Smooth muscle cell (in vitro differentiated cells): ENCODE results near the gene ASRGL1. TPM values are rescaled to one million over a fixed set of nuclear protein-coding genes. Genes with fewer than 3 reads are reported as not detected.

Experiments used
- DNase-seq: peaks from one replicate; lab custom pipeline; 2025; ENCODE audit not compliant: unreplicated experiment; lab: John Stamatoyannopoulos, UW
- H2AFZ ChIP-seq: fragments of 200-600 bp; sonication (generic); 2 replicates; pipeline ENCODE4 v1.6.0; 2016; ENCODE audit warnings: antibody characterized with exemption, low read depth, mild to moderate bottlenecking
- H3F3A ChIP-seq: fragments of 200-600 bp; sonication (generic); 2 replicates; pipeline ENCODE4 v1.6.0; 2017; ENCODE audit warnings: antibody characterized with exemption, low read depth
- H3K27ac ChIP-seq: fragments of 200-600 bp; sonication (generic); 2 replicates; pipeline ENCODE4 v1.5.1; 2016; ENCODE audit warnings: low read depth, mild to moderate bottlenecking
- H3K27me3 ChIP-seq: fragments of 200-600 bp; sonication (generic); 2 replicates; pipeline ENCODE4 v1.6.1; 2016; ENCODE audit warnings: low read depth, mild to moderate bottlenecking
- H3K36me3 ChIP-seq: fragments of 200-600 bp; sonication (generic); 2 replicates; pipeline ENCODE4 v1.5.1; 2016; ENCODE audit warnings: low read depth
- H3K4me1 ChIP-seq: fragments of 200-600 bp; sonication (generic); 2 replicates; pipeline ENCODE4 v1.5.1; 2016; ENCODE audit warnings: low read depth
- H3K4me2 ChIP-seq: fragments of 200-600 bp; sonication (generic); 2 replicates; pipeline ENCODE4 v1.6.0; 2016; ENCODE audit warnings: mild to moderate bottlenecking
- H3K4me3 ChIP-seq: fragments of 200-600 bp; sonication (generic); 2 replicates; pipeline ENCODE4 v1.5.1; 2016; ENCODE audit warnings: mild to moderate bottlenecking
- H3K79me2 ChIP-seq: fragments of 200-600 bp; sonication (generic); 2 replicates; pipeline ENCODE4 v1.6.0; 2016; ENCODE audit warnings: low read depth, mild to moderate bottlenecking
- H3K9ac ChIP-seq: fragments of 200-600 bp; sonication (generic); 2 replicates; pipeline ENCODE4 v1.6.0; 2016; ENCODE audit warnings: low read depth
- H3K9me3 ChIP-seq: fragments of 200-600 bp; sonication (generic); replicated peaks from 2 replicates; pipeline ENCODE4 v1.5.1; 2016; ENCODE audit warnings: low read depth
- H4K20me1 ChIP-seq: fragments of 200-600 bp; sonication (generic); 2 replicates; pipeline ENCODE4 v1.6.0; 2016; ENCODE audit warnings: low read depth
- CTCF ChIP-seq: fragments of 200-600 bp; sonication (generic); IDR thresholded peaks from 2 replicates; pipeline ENCODE4 v1.5.1; 2017; ENCODE audit warnings: borderline replicate concordance, mild to moderate bottlenecking, antibody characterized with exemption; ENCODE audit not compliant: insufficient read depth, poor library complexity, severe bottlenecking
- WGBS: methylation state at CpG from one replicate; pipeline ENCODE4 v1.1.7; 2016; ENCODE audit warnings: low lambda C conversion rate; 5-methylcytosine and 5-hydroxymethylcytosine counted together
- polyA plus RNA-seq: library from polyadenylated mRNA; unstranded; fragments of >200 nt; fragmentation: Nextera tagmentation; extraction: Ambion mirVana; gene quantifications from 2 replicates; pipeline ENCODE4 v1.2.1, GENCODE V29; 2016
- total RNA-seq: library from RNA; depleted of rRNA; stranded (reverse); fragments of >200 nt; gene quantifications from 2 replicates; pipeline ENCODE4 v1.2.3, GENCODE V29; 2014

The ASRGL1 gene
- total and polyA plus RNA-seq, 2 experiments from 2014 or later, result 0.97 to 1.4 TPM

GRCh38 chr11:62387381-62387780 is 50.1 kb downstream of the ASRGL1 start:
- H3K4me1 ChIP-seq, result no peaks in the 10 kb centered on the region
- H3K27me3 ChIP-seq, result no peaks in the 10 kb centered on the region
- WGBS, result 96% methylated on average over 3 of the region's 3 CpGs
- no peak overlapping the region for H2AFZ ChIP-seq
- no peak overlapping the region for H3K9ac ChIP-seq
- TF ChIP-seq CTCF, result no peak
- no peak overlapping the region for H3K27ac ChIP-seq
- no peaks in the 10 kb centered on the region for H3K36me3 ChIP-seq
- H3K79me2 ChIP-seq, result no peaks in the 10 kb centered on the region
- H3K9me3 ChIP-seq, result no peaks in the 10 kb centered on the region
- H4K20me1 ChIP-seq, result no peaks in the 10 kb centered on the region
- no peak for DNase-seq
- H3K4me2 ChIP-seq, result no peak overlapping the region
- no peak overlapping the region for H3K4me3 ChIP-seq
- peaks cover 5% of the 10 kb centered on the region for H3F3A ChIP-seq

- 90% methylated on average over 11 of the region's 11 CpGs for WGBS
- Histone ChIP-seq H3F3A (no peaks in the 10 kb centered on the region), H3K4me2 (no peak overlapping the region), H3K4me1 (no peaks in the 10 kb centered on the region), H3K27me3 (no peaks in the 10 kb centered on the region), H3K9me3 (no peaks in the 10 kb centered on the region), H3K36me3 (no peaks in the 10 kb centered on the region), H3K9ac (no peak overlapping the region), H4K20me1 (no peaks in the 10 kb centered on the region), H2AFZ (no peak overlapping the region), H3K4me3 (no peak overlapping the region), H3K79me2 (no peaks in the 10 kb centered on the region), H3K27ac (no peak overlapping the region)
- no peak for TF ChIP-seq CTCF
- no peak for DNase-seq
These were observed 51.8 kb downstream of the ASRGL1 start for GRCh38 chr11:62388999-62389398.

GRCh38 chr11:62390237-62390636 is 53.0 kb downstream of the ASRGL1 start:
- 75% methylated on average over 5 of the region's 5 CpGs for WGBS
- no peaks in the 10 kb centered on the region for H3K36me3 ChIP-seq
- TF ChIP-seq CTCF, result no peak
- no peak overlapping the region for H3K9ac ChIP-seq
- no peaks in the 10 kb centered on the region for H3F3A ChIP-seq
- no peak for DNase-seq
- no peak overlapping the region for H3K27ac ChIP-seq
- H3K9me3 ChIP-seq, result no peaks in the 10 kb centered on the region
- no peak overlapping the region for H3K4me3 ChIP-seq
- no peaks in the 10 kb centered on the region for H3K27me3 ChIP-seq
- no peaks in the 10 kb centered on the region for H3K4me1 ChIP-seq
- H3K4me2 ChIP-seq, result no peak overlapping the region
- H3K79me2 ChIP-seq, result no peaks in the 10 kb centered on the region
- H2AFZ ChIP-seq, result no peak overlapping the region
- H4K20me1 ChIP-seq, result no peaks in the 10 kb centered on the region

GRCh38 chr11:62390722-62391121 is 53.5 kb downstream of the ASRGL1 start:
- Histone ChIP-seq H3K36me3 (no peaks in the 10 kb centered on the region), H3K4me2 (no peak overlapping the region), H3K4me3 (no peak overlapping the region), H3K27ac (no peak overlapping the region), H3F3A (no peaks in the 10 kb centered on the region), H3K27me3 (no peaks in the 10 kb centered on the region), H4K20me1 (no peaks in the 10 kb centered on the region), H3K9me3 (no peaks in the 10 kb centered on the region), H3K9ac (no peak overlapping the region), H2AFZ (no peak overlapping the region), H3K4me1 (no peaks in the 10 kb centered on the region), H3K79me2 (no peaks in the 10 kb centered on the region)
- no peak for TF ChIP-seq CTCF
- 48% methylated on average over 1 of the region's 1 CpG for WGBS
- DNase-seq, result no peak
